ENCODE data around the gene DHX30.

Gene DHX30

DNA sequence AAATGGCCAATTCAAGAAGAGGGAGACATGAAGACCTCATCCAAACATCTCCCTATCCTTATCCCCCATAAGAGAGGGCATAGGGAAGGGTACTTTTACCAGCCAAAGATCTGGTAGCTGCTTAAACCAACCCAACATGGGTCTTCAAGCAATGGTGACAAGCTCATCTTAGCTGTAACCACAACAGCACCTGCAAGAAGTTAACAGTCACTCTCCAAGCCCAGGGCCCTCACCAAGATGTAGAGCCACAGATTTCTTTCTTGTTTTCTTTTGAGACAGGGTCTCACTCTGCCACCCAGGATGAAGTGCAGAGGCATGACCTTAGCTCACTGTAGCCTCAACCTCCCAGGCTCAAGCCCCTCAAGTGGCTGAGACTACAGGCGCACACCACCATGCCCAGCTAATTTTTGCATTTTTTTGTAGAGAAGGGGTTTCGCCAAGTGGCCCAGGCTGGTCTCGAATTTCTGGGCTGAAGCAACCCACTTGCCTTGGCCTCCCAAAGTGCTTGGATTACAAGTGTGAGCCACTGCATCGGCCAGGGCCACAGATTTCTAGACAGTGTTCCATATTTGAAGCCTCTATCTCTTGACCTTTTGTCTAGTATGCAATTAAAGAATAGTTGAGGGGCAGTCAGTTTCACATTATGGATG lies 57.1 kb downstream of the DHX30 start:
- DNase-seq (ENCODE audit: low read depth) = no peak
- TF ChIP-seq, protein P1, sequence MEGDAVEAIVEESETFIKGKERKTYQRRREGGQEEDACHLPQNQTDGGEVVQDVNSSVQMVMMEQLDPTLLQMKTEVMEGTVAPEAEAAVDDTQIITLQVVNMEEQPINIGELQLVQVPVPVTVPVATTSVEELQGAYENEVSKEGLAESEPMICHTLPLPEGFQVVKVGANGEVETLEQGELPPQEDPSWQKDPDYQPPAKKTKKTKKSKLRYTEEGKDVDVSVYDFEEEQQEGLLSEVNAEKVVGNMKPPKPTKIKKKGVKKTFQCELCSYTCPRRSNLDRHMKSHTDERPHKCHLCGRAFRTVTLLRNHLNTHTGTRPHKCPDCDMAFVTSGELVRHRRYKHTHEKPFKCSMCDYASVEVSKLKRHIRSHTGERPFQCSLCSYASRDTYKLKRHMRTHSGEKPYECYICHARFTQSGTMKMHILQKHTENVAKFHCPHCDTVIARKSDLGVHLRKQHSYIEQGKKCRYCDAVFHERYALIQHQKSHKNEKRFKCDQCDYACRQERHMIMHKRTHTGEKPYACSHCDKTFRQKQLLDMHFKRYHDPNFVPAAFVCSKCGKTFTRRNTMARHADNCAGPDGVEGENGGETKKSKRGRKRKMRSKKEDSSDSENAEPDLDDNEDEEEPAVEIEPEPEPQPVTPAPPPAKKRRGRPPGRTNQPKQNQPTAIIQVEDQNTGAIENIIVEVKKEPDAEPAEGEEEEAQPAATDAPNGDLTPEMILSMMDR (conservative IDR thresholded peaks at IDR 0.05; ENCODE audit: low read length) = no peak
- no peak overlapping the region for H3K4me3 ChIP-seq (ENCODE audit: low read length)

DNA sequence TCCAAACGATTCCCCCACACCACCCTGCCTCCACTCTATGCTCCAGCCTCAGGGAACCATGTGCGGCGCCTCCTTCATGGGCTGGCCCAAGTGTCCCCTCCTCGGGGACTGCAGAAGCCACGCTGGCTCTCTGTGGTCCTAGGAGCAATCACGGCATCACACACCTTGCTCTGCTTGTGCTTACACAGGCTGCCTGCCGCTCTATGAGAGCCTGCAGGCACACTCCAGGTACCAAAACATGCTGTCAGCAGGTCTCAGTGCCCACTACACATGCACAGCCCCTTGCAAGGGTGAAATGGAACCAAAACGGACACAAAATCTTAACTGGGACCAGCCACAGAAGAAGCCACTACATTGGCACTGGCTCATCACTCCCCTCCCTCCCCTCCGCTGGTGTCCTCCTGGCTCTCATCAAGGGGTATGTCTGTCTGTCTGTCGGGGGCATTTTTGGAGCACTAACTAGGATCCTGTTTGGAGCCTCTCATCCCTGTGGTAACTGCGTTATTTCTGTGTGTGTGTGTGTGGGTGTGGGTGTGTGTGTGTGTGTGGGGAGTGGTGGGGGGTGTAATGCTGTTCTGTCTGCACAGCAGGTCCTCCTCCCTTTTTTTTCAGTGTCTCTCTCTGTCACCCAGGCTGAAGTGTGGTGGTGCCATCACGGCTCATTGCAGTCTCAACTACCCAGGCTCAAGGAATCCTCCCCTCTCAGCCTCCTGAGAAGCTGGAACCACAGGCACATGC lies 60.6 kb downstream of the DHX30 start:
- TF ChIP-seq, protein P1 (conservative IDR thresholded peaks at IDR 0.05; ENCODE audit: low read length) = no peak
- no peak for DNase-seq (ENCODE audit: low read depth)
- H3K4me3 ChIP-seq (ENCODE audit: low read length) = no peak overlapping the region

DNA sequence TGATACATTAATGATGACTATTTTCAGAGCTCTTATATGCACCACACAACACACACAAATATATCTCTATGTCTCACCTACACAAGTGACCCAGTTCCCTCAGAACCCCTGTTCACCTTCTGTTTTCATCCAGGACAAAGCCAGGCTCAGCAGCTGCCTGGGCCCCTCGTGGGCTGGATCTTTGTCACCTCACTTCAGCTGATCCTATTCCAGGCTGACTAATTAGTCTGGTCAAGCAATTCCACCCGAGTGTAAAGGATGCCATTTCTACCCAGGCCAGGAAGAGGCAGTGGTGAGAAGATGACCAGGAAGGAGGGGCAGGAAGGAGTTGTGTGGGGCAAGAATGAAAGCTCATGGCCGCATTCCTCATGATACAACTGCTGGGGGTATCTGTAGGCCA lies 62.3 kb downstream of the DHX30 start:
- no peak overlapping the region for H3K4me3 ChIP-seq (ENCODE audit: low read length)
- TF ChIP-seq, protein P1 (conservative IDR thresholded peaks at IDR 0.05; ENCODE audit: low read length) = no peak
- DNase-seq (ENCODE audit: low read depth) = no peak

DNA sequence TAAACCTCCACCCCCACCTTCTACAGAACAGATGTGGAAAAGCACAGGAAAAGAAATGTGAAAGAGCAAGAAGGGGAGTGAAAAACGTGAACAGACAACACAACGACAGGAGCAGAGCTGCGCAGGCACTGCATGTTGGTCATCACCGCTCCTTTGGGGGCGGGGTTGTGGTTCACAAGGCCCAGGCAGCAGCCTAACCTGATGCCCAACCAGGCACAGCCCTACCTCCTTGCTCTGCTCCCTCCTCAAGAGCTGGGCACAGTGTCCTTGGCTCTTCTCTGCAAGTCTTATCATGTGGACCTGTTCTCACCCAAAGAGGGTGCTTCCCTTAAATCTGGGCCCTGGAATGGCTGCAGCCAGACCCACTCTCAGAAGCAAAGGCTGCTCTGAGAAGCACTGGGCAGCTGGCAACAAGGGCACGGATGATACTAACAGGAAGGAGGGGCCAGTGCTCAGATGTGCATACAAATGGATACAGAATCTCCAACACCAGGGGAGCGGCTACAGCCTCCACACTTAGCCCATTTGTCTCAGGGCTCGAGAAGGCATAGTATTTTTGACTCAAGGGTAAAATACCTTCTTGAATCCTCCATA lies 64.6 kb downstream of the DHX30 start:
- H3K4me3 ChIP-seq (ENCODE audit: low read length) = no peak overlapping the region
- TF ChIP-seq, protein P1 (conservative IDR thresholded peaks at IDR 0.05; ENCODE audit: low read length) = no peak
- no peak for DNase-seq (ENCODE audit: low read depth)

DNA sequence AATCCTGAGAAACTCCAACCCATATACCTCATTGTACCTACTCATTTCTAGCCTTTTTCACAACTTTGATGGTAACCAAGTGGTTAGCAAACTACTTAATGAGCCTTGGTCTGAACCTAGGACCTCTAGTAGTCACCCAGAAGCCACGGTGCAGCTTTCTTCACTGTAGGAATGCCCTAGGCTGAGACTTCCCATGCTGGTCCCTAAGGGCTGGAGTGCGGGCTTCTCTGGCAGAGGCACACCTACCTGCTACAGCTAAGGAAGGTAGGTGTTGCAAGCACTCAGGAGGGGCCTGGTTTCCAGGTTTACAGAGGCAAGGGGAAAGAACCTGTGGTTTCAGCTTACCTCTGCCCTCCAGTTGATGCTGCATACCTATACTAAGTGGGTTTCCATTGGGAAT lies 65.4 kb downstream of the DHX30 start:
- DNase-seq (ENCODE audit: low read depth) = no peak
- TF ChIP-seq, protein P1 (conservative IDR thresholded peaks at IDR 0.05; ENCODE audit: low read length) = no peak
- no peak overlapping the region for H3K4me3 ChIP-seq (ENCODE audit: low read length)

DNA sequence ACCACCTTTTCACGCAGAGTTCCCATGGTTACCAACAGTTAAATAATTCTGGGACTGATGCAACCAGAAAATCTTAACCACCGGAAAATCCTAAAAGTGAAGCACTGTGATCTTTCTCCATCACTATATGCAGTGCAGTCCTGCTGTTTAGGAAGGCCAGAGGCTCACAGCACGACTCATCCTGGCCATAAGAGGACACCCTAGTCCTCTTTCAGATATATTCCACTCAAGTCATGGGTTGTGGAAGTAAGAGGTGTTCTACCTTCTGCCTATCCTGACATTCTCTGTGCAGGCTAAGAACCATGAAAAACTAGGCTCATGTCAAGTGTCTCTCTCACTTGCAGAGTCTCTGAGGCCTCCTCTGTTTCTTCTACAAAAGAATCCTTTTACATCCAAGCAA lies 67.2 kb downstream of the DHX30 start:
- no peak for DNase-seq (ENCODE audit: low read depth)
- TF ChIP-seq, protein P1 (conservative IDR thresholded peaks at IDR 0.05; ENCODE audit: low read length) = no peak
- no peak overlapping the region for H3K4me3 ChIP-seq (ENCODE audit: low read length)

Measured in AG10803 (cell line).